ENCODE data around the gene KRT15. TPM values are rescaled to one million over a fixed set of nuclear protein-coding genes. Genes with fewer than 3 reads are reported as not detected.

Gene KRT15
- polyA plus RNA-seq, 1 of the 3 experiments (the other 2 are of a cell fraction): 16.9 TPM

GRCh38 chr17:41511116-41511515 lies 7.6 kb downstream of the KRT15 start:
- no peaks in the 10 kb centered on the region for H3F3A ChIP-seq (replicated peaks; ENCODE audit: insufficient read depth)
- no peak overlapping the region for H2AFZ ChIP-seq (ENCODE audit: low read depth)
- H3K27ac ChIP-seq (ENCODE audit: low read depth in 2 of 2, low read length in 1 of 2): no peak overlapping the region
- H3K79me2 ChIP-seq (ENCODE audit: insufficient read depth): no peaks in the 10 kb centered on the region
- no peaks in the 10 kb centered on the region for H3K9me3 ChIP-seq
- TF ChIP-seq TEAD4 (IDR thresholded peaks at IDR 0.05; ENCODE audit: borderline replicate concordance, insufficient read depth) (no peak), FOXM1 (IDR thresholded peaks at IDR 0.05; ENCODE audit: low read depth) (no peak), EZH2phosphoT487 (IDR thresholded peaks at IDR 0.05; ENCODE audit: borderline replicate concordance, low read depth) (no peak), NFIC (IDR thresholded peaks at IDR 0.05; ENCODE audit: borderline replicate concordance) (no peak), FOXJ3 (CRISPR knock-in tag; IDR thresholded peaks at IDR 0.05) (no peak), NRF1 (IDR thresholded peaks at IDR 0.05; ENCODE audit: low read depth, low read length) (no peak), RAD21 (IDR thresholded peaks at IDR 0.05; ENCODE audit: low read length) (no peak), MEF2A (IDR thresholded peaks at IDR 0.05; ENCODE audit: borderline replicate concordance, low read depth) (no peak), IRF3 (IDR thresholded peaks at IDR 0.05; ENCODE audit: low read depth, low read length) (no peak), USF2 (IDR thresholded peaks at IDR 0.05; ENCODE audit: borderline replicate concordance, low read depth, low read length) (no peak), JUND (IDR thresholded peaks at IDR 0.05) (no peak), TAF1 (IDR thresholded peaks at IDR 0.05; ENCODE audit: borderline replicate concordance, low read depth, low read length) (no peak), RXRA (IDR thresholded peaks at IDR 0.05; ENCODE audit: borderline replicate concordance, low read depth) (no peak), GABPA (IDR thresholded peaks at IDR 0.05; ENCODE audit: low read depth) (no peak), MXI1 (IDR thresholded peaks at IDR 0.05; ENCODE audit: low read depth, low read length) (no peak)
- H3K4me3 ChIP-seq (ENCODE audit: low read depth in 2 of 2, low read length in 1 of 2): no peak overlapping the region
- POLR2A ChIA-PET: no interaction called here
- WGBS (ENCODE audit: low lambda C conversion rate): 100% methylated on average over 1 of the region's 4 CpGs
- no peaks in the 10 kb centered on the region for H4K20me1 ChIP-seq (ENCODE audit: insufficient read depth)
- H3K36me3 ChIP-seq (replicated peaks in 1 of 2; ENCODE audit: control insufficient read depth in 1 of 2, insufficient read depth in 2 of 2, low read length in 1 of 2): no peaks in the 10 kb centered on the region
- no peak overlapping the region for H3K4me2 ChIP-seq
- no peak for DNase-seq
- H3K9ac ChIP-seq: no peak overlapping the region
- CTCF ChIA-PET: interaction anchor here (1.0 to 6.3 kb wide), 3 partner anchors 8 to 38 kb away, joined by 3 to 48 read pairs (median 4); partner anchors contain the start of gene KRT15
- H3K9me2 ChIP-seq: no peaks in the 10 kb centered on the region
- H3K27me3 ChIP-seq (ENCODE audit: insufficient read depth): no peaks in the 10 kb centered on the region
- peaks cover 0 to 3% of the 10 kb centered on the region in 2 experiments; a peak in 1 of 4 replicates for H3K4me1 ChIP-seq (ENCODE audit: control insufficient read depth in 1 of 2, insufficient read depth in 2 of 2, low read depth in 1 of 2, low read length in 1 of 2)

- POLR2A ChIA-PET: no interaction called here
- Histone ChIP-seq H3K27me3 (ENCODE audit: insufficient read depth) (no peaks in the 10 kb centered on the region), H3F3A (replicated peaks; ENCODE audit: insufficient read depth) (no peaks in the 10 kb centered on the region), H3K36me3 (replicated peaks in 1 of 2; ENCODE audit: control insufficient read depth in 1 of 2, insufficient read depth in 2 of 2, low read length in 1 of 2) (no peaks in the 10 kb centered on the region), H3K9me3 (no peaks in the 10 kb centered on the region), H3K4me2 (no peak overlapping the region), H3K4me1 (ENCODE audit: control insufficient read depth in 1 of 2, insufficient read depth in 2 of 2, low read depth in 1 of 2, low read length in 1 of 2) (peaks cover 0 to 3% of the 10 kb centered on the region in 2 experiments; a peak in 1 of 4 replicates), H3K79me2 (ENCODE audit: insufficient read depth) (no peaks in the 10 kb centered on the region), H3K9me2 (no peaks in the 10 kb centered on the region), H2AFZ (ENCODE audit: low read depth) (no peak overlapping the region), H3K27ac (ENCODE audit: low read depth in 2 of 2, low read length in 1 of 2) (no peak overlapping the region), H3K4me3 (ENCODE audit: low read depth in 2 of 2, low read length in 1 of 2) (no peak overlapping the region), H4K20me1 (ENCODE audit: insufficient read depth) (no peaks in the 10 kb centered on the region), H3K9ac (no peak overlapping the region)
- DNase-seq: no peak
- WGBS (ENCODE audit: low lambda C conversion rate): 84% methylated on average over 7 of the region's 7 CpGs
- CTCF ChIA-PET: interaction anchor here (1.2 to 6.3 kb wide), 3 partner anchors 9 to 38 kb away, joined by 4 to 48 read pairs (median 5); partner anchors contain the start of gene KRT15
- no peak for TF ChIP-seq PBX3 (IDR thresholded peaks at IDR 0.05)
- no peak for TF ChIP-seq JUND (IDR thresholded peaks at IDR 0.05)
- no peak for TF ChIP-seq NFIC (IDR thresholded peaks at IDR 0.05; ENCODE audit: borderline replicate concordance)
- no peak for TF ChIP-seq YY1 (IDR thresholded peaks at IDR 0.05; ENCODE audit: low read depth)
- TF ChIP-seq SMC3 (IDR thresholded peaks at IDR 0.05; ENCODE audit: low read depth, low read length): no peak
- TF ChIP-seq TCF12 (IDR thresholded peaks at IDR 0.05): no peak
- TF ChIP-seq GATA2 (CRISPR knock-in tag; IDR thresholded peaks at IDR 0.05): no peak
- TF ChIP-seq CHD2 (IDR thresholded peaks at IDR 0.05; ENCODE audit: low read length, partially characterized antibody): no peak
- TF ChIP-seq RCOR1 (IDR thresholded peaks at IDR 0.05; ENCODE audit: low read length): no peak
- TF ChIP-seq USF1 (IDR thresholded peaks at IDR 0.05; ENCODE audit: borderline replicate concordance, low read depth): no peak
Observed at GRCh38 chr17:41510251-41511065, 8.2 kb downstream of the KRT15 start.

Data from SK-N-SH (cell line).